Hepatocyte (in vitro differentiated cells): Measurements from ENCODE around the gene KCNJ15.

ENCODE experiments used
- EZH2 ChIP-seq: fragments of 200-600 bp; sonication (generic); IDR thresholded peaks from 2 replicates; pipeline ENCODE4 v1.6.1; 2016; ENCODE audit warnings: antibody characterized with exemption, mild to moderate bottlenecking, borderline replicate concordance
- TF ChIP-seq, protein P1 (sequence below): fragments of 200-600 bp; sonication (generic); IDR thresholded peaks from 2 replicates; pipeline ENCODE4 v1.5.1; 2016; ENCODE audit warnings: antibody characterized with exemption, mild to moderate bottlenecking; ENCODE audit not compliant: poor library complexity

GRCh38 chr21:38293765-38294164 lies 37.0 kb downstream of the KCNJ15 start:
- TF ChIP-seq EZH2: no peak
- TF ChIP-seq, protein P1, sequence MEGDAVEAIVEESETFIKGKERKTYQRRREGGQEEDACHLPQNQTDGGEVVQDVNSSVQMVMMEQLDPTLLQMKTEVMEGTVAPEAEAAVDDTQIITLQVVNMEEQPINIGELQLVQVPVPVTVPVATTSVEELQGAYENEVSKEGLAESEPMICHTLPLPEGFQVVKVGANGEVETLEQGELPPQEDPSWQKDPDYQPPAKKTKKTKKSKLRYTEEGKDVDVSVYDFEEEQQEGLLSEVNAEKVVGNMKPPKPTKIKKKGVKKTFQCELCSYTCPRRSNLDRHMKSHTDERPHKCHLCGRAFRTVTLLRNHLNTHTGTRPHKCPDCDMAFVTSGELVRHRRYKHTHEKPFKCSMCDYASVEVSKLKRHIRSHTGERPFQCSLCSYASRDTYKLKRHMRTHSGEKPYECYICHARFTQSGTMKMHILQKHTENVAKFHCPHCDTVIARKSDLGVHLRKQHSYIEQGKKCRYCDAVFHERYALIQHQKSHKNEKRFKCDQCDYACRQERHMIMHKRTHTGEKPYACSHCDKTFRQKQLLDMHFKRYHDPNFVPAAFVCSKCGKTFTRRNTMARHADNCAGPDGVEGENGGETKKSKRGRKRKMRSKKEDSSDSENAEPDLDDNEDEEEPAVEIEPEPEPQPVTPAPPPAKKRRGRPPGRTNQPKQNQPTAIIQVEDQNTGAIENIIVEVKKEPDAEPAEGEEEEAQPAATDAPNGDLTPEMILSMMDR: no peak
